Measurements from ENCODE around the gene RPRD1B.
"Not testable (repeated sequence)": the region's sequence is repeated elsewhere in the genome, so short reads cannot be mapped to it uniquely, and the experiment has no call there.

The RPRD1B gene

GRCh38 chr20:38075161-38075998 lies 41.8 kb downstream of the RPRD1B start:
- DNase-seq, result no peak

DNA sequence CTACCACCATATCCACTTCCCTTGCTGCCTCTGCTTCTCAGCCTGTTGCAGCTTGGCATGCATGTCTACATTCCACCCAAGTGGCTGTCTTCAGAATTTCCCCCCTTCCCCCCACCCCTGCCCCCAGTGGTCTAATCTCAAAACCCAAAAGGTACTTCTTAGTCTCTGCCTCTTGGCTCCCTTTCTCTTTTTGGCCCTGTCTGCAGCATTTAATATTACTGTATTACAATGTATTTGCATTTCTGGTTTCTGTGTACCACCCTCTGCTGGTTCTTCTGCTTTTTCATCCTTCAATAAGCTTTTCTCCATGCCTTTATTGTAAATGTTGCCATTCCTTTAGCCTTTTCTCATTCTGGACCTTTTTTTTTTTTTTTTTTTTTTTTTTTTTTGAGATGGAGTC lies 43.0 kb downstream of the RPRD1B start:
- no peak for DNase-seq

GRCh38 chr20:38078084-38078483 lies 44.5 kb downstream of the RPRD1B start:
- DNase-seq, result no peak

DNA sequence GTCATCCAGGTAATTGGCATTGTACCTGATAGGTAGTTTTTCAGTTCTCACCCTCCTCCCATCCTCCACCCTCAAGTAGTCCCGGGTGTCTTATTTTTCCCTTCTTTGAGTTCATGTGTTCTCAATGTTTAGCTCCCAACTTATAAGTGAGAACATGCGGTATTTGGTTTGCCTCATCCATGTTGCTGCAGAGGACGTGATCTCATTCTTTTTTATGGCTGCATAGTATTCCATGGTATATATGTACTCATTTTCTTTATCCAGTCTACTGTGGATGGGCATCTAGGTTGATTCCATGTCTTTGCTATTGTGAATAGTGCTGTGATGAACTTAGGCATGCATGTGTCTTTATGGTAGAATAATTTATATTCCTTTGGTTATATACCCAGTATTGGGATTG lies 45.8 kb downstream of the RPRD1B start:
- no peak for DNase-seq

DNA sequence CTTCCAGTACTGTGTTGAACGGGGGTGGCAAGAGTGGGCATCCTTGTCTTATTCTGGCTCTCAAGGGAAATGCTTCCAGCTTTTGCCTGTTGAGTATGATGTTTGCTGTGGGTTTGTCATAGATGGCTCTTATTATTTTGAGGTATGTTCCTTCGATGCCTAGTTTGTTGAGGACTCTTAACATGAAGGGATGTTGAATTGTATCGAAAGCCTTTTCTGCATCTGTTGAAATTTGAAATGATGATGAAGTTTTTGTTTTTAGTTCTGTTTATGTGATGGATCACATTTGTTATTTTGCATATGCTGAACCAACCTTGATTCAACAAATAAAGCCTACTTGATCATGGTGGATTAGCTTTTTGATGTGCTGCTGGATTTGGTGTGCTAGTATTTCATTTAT lies 48.0 kb downstream of the RPRD1B start:
- no peak for DNase-seq

DNA sequence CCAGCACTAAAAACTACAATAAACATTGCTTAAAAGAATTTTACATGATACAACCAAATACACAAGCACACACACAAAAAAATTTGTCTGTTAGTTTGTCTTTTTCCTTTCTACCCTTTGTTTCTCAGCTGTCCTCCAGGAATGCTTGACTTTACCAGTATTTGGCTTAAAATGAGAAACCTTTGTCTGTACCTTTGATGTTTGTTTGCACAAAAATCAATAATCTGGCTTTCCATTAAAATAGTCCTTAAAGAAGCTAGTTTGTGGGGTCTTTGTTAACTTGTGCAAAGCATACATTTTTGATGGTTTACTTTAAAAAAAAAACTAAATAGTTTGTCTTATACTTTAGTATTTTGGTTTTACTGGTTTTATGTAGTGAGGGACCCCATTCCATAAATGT lies 49.3 kb downstream of the RPRD1B start:
- DNase-seq, result no peak

DNA sequence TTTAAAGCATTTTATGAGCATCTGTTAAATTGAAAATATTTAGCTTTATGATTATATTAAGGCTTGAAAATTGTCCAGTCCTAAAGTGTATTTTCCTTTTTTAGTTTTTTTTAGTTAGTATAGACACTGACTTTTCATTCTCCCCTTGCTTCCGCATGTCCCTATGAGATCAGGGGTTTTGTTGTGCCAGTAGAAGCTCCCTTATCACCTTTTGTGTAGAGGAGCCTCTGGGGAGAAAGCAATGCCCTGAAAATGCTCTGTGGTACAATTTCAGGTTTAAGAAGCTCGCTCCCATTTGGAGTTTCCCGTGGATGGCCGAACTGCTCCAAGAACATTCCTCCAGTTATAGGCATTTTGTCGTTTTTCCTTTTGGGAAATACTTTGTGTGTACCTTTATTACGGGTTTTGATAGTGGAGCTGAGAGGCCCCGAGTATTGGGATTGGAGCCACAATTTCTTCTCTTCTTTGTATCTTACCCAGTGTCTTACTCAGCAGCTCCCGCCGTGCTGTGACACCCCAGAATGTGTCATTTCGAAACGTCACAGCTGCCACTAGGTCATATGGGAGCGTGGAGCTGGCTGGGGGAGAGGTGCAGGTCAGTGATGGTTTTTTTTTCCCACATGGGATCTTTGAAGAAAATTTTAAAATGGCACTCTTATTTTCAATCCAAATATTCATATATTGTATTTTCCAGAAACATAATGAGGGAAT lies 49.9 kb downstream of the RPRD1B start:
- no peak for DNase-seq

- DNase-seq, result no peak
Measured at GRCh38 chr20:38084425-38084951, 50.9 kb downstream of the RPRD1B start.

DNA sequence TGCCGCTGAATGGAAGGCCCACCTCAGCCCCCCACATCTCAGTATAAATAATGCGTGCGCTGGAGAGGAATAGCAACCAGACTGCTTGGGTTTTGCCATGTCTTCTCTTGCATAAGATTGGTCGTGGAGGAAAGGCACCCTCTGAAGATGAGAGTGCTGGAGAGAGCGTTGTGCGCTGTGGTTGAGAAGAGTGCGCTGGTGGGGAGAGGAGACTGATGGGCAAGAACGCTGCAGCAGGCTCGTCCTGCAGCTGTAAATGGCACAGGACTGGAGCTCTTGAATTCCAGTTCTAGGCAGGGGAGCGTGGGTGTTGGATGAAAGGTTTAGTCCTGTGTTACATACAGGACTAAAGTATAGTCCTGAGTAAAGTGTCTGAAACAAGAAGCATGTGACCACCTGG lies 51.5 kb downstream of the RPRD1B start:
- DNase-seq, result no peak

- DNase-seq, result no peak
Measured at GRCh38 chr20:38089500-38089899, 56.0 kb downstream of the RPRD1B start.

- no peak for DNase-seq
Measured at GRCh38 chr20:38090061-38090460, 56.5 kb downstream of the RPRD1B start.

DNA sequence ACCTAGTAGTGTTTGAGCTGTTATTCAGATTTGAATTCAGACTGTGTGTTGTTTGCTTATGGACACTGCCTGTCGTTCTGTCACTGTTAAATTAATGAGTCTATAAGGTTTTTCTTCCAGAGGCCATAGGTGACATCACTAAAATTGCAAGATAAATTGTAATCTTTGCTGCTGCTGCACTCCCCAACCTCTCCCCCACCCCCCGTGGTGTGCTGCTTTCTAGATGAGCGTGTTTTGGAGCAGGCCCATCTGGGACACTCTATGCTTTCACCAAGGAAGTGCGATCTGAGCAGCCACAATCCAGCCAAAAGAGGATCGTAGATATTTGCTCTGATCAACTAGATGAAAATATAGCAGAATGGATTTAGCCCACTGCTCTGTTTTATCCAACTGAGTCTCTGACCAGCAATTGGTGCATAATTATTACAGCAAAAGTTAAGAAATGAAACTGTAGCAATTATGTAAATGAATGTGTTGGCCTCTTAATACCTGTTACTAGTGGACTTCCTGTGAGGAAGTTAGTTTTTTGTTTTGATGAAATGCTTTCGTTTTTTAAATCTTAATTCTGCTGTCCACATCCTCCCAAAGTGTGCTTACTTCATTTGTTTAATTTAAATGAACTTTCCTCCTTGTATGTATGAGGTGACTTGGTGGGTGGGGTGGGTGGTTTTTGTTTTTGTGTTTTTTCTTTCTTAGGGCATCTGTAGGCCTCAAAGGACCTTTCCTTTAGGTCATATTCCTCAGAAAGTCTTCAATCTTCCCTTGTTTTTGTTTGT lies 58.1 kb downstream of the RPRD1B start:
- no peak for DNase-seq

GRCh38 chr20:38092260-38092857 lies 58.8 kb downstream of the RPRD1B start:
- DNase-seq, result no peak

- DNase-seq, result no peak
Measured at GRCh38 chr20:38092915-38093314, 59.4 kb downstream of the RPRD1B start.

GRCh38 chr20:38093641-38094077 lies 60.1 kb downstream of the RPRD1B start:
- no peak for DNase-seq

- no peak for DNase-seq
Measured at GRCh38 chr20:38094373-38094891, 60.9 kb downstream of the RPRD1B start.

- DNase-seq, result no peak
Measured at GRCh38 chr20:38095017-38095686, 61.6 kb downstream of the RPRD1B start.

DNA sequence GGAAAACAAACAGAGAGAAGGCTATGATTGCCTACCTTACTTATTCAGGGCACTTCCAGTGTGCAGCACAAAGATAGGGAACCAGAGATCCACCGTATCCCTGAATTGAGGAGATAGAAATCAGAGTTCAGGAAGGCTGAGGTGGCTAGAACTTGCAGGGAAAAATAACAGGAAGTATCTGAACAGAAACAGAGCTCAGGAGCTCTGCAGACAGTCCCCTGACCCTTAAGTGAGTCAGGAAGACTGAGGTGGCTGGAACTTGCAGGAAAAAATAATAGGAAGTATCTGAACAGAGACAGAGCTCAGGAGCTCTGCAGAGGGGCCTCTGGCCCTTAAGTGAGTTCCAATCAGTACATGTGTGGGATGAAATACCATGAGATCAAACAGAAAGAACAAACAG lies 65.4 kb downstream of the RPRD1B start:
- no peak for DNase-seq

DNA sequence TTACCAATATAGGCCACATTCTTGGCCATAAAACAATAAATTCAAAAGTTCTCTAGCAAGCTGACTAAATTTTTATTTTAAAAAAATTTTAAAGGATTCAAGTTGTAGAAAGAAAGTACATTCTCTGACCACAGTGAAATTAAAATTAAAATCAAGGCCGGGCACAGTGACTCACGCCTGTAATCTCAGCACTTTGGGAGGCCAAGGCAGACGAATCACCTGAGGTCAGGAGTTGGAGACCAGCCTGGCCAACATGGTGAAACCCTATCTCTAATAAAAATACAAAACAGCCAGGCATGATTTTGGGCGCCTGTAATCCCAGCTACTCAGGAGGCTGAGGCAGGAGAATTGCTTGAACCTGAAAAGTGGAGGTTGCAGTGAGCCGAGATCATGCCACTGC lies 68.7 kb downstream of the RPRD1B start:
- not testable (repeated sequence) for DNase-seq

GRCh38 chr20:38104285-38104684 lies 70.7 kb downstream of the RPRD1B start:
- no peak for DNase-seq

DNA sequence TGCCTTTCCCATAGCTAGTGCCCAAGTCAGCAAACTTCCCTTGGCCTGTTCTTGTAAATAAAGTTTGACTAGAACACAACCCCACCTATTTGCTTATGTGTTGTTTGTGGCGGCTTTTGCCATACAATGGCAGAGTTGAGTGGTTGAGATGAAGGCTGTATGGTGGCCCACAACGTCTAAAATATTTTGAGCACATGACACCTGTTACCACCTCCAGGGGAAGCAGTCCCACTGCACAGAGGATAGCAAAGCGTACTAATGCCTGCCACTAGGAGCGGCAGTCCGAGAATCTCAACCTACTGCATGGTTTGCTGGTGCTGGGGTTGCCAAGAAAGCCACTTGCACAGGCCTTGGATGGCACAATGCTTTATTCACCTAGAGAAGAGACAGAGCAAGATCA lies 72.9 kb downstream of the RPRD1B start:
- DNase-seq, result no peak

- DNase-seq, result not testable (repeated sequence)
Measured at GRCh38 chr20:38107386-38107785, 73.8 kb downstream of the RPRD1B start.
